DOHH2 (cell line): ENCODE measurements around the gene METTL22.

ENCODE experiments used
- EZH2phosphoT487 ChIP-seq: fragments of 200-600 bp; sonication (generic); IDR thresholded peaks from 2 replicates; pipeline ENCODE4 v1.6.1; 2017; ENCODE audit warnings: borderline replicate concordance, mild to moderate bottlenecking, antibody characterized with exemption, low read length, moderate library complexity, mixed read lengths
- TF ChIP-seq, protein P1 (sequence below): fragments of 200-600 bp; sonication (generic); IDR thresholded peaks from one replicate; pipeline ENCODE4 v1.5.1; 2014; ENCODE audit warnings: antibody characterized with exemption, mild to moderate bottlenecking, low read depth, low read length; ENCODE audit not compliant: poor library complexity, severe bottlenecking

DNA sequence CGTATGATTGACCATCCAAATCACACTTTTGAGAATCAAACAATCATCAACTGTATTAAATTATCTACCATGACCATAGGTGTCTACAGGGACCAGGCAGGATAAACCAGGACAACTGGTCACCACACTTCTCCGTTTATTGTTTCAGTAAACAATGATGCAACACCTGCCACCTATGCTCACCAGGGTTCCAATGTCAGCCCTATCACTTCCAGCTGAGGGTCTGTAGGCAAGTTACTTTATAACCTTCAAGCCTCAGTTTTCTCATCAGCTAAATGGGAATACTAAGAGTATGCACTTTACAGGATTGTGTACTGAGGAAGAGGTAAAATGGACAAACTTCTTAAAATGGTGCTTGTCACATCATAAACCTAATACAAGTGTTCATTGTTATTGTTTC is 46.1 kb upstream of the METTL22 start:
- TF ChIP-seq, protein P1, sequence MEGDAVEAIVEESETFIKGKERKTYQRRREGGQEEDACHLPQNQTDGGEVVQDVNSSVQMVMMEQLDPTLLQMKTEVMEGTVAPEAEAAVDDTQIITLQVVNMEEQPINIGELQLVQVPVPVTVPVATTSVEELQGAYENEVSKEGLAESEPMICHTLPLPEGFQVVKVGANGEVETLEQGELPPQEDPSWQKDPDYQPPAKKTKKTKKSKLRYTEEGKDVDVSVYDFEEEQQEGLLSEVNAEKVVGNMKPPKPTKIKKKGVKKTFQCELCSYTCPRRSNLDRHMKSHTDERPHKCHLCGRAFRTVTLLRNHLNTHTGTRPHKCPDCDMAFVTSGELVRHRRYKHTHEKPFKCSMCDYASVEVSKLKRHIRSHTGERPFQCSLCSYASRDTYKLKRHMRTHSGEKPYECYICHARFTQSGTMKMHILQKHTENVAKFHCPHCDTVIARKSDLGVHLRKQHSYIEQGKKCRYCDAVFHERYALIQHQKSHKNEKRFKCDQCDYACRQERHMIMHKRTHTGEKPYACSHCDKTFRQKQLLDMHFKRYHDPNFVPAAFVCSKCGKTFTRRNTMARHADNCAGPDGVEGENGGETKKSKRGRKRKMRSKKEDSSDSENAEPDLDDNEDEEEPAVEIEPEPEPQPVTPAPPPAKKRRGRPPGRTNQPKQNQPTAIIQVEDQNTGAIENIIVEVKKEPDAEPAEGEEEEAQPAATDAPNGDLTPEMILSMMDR, result no peak
- no peak for TF ChIP-seq EZH2phosphoT487
